NCI-H526 (cell line): ENCODE data around the gene HECTD4.
"Not testable (repeated sequence)": the region's sequence is repeated elsewhere in the genome, so short reads cannot be mapped to it uniquely, and the experiment has no call there.

ENCODE experiments used
- DNase-seq, 2 experiments: peaks; one replicate each; lab custom pipeline; 2025; lab: John Stamatoyannopoulos, UW

HECTD4 gene

GRCh38 chr12:112354399-112354798 lies 27.8 kb downstream of the HECTD4 start:
- DNase-seq = no peak

GRCh38 chr12:112353393-112353792 lies 28.8 kb downstream of the HECTD4 start:
- DNase-seq = no peak

GRCh38 chr12:112352921-112353320 lies 29.3 kb downstream of the HECTD4 start:
- DNase-seq = no peak

GRCh38 chr12:112350593-112351592 lies 31.3 kb downstream of the HECTD4 start:
- DNase-seq = peak; percentile 38 to 61

GRCh38 chr12:112349431-112349830 lies 32.8 kb downstream of the HECTD4 start:
- DNase-seq = no peak

GRCh38 chr12:112348926-112349325 lies 33.3 kb downstream of the HECTD4 start:
- DNase-seq = not testable (repeated sequence)

- DNase-seq = no peak
Measured at GRCh38 chr12:112347581-112347982, 34.6 kb downstream of the HECTD4 start.

- DNase-seq = no peak
Measured at GRCh38 chr12:112346194-112346593, 36.0 kb downstream of the HECTD4 start.

- DNase-seq = no peak
Measured at GRCh38 chr12:112344220-112344619, 38.0 kb downstream of the HECTD4 start.

GRCh38 chr12:112342587-112342986 lies 39.6 kb downstream of the HECTD4 start:
- DNase-seq = no peak

GRCh38 chr12:112341046-112341825 lies 41.0 kb downstream of the HECTD4 start:
- no peak for DNase-seq

GRCh38 chr12:112340230-112340629 lies 42.0 kb downstream of the HECTD4 start:
- no peak for DNase-seq

- not testable (repeated sequence) for DNase-seq
Measured at GRCh38 chr12:112334999-112335398, 47.2 kb downstream of the HECTD4 start.

GRCh38 chr12:112333019-112333418 lies 49.2 kb downstream of the HECTD4 start:
- DNase-seq = no peak

GRCh38 chr12:112331886-112332285 lies 50.3 kb downstream of the HECTD4 start:
- no peak for DNase-seq

GRCh38 chr12:112330706-112331105 lies 51.5 kb downstream of the HECTD4 start:
- DNase-seq = no peak

GRCh38 chr12:112328456-112329124 lies 53.6 kb downstream of the HECTD4 start:
- DNase-seq = no peak

- no peak for DNase-seq
Measured at GRCh38 chr12:112327209-112327938, 54.9 kb downstream of the HECTD4 start.

GRCh38 chr12:112325622-112326207 lies 56.5 kb downstream of the HECTD4 start:
- no peak for DNase-seq

- DNase-seq = no peak
Measured at GRCh38 chr12:112325157-112325556, 57.1 kb downstream of the HECTD4 start.

- DNase-seq = no peak
Measured at GRCh38 chr12:112322882-112323547, 59.2 kb downstream of the HECTD4 start.
